Caco-2 (cell line): ENCODE results near the gene TIGD1. TPM values are rescaled to one million over a fixed set of nuclear protein-coding genes. Genes with fewer than 3 reads are reported as not detected.

ENCODE experiments used
- BruUV-seq: library from RNA; stranded (reverse); fragments of 400-500 nt; replicated peaks from 2 replicates; lab custom pipeline; 2021; lab: Mats Ljungman, UMichigan
- CTCF ChIA-PET: fragments of 300-600 bp; sonication (Branson Sonifier 250); formaldehyde crosslinking; loops from one replicate; lab custom pipeline; 2022; ENCODE audit warnings: antibody characterized with exemption; lab: Charles Lee
- POLR2A ChIA-PET: fragments of 300-600 bp; sonication (Branson Sonifier 250); formaldehyde crosslinking; loops from one replicate; lab custom pipeline; 2022; ENCODE audit warnings: antibody characterized with exemption; lab: Charles Lee
- DNase-seq, 2 experiments: peaks; one replicate each; pipeline versions ENCODE4 v3.0.0 to v3.0.0-alpha.2; 2020 to 2022
- H3K27me3 ChIP-seq: replicated peaks from 2 replicates; pipeline ENCODE4 v1.6.0; 2011; ENCODE audit warnings: low read length; ENCODE audit not compliant: control insufficient read depth, insufficient read depth
- H3K36me3 ChIP-seq: 2 replicates; pipeline ENCODE4 v1.5.1; 2011; ENCODE audit warnings: low read length; ENCODE audit not compliant: control insufficient read depth, insufficient read depth
- H3K4me1 ChIP-seq: fragments of 250-450 bp; sonication (Bioruptor Pico); 2 replicates; pipeline ENCODE4 v1.5.1; 2020; ENCODE audit warnings: mild to moderate bottlenecking
- H3K4me3 ChIP-seq: 2 replicates; pipeline ENCODE4 v1.5.1; 2011; ENCODE audit warnings: low read depth, mild to moderate bottlenecking, control low read depth, low read length
- H3K9me3 ChIP-seq: fragments of 250-450 bp; sonication (Bioruptor Pico); 2 replicates; pipeline ENCODE4 v1.5.1; 2020; ENCODE audit warnings: mild to moderate bottlenecking, moderate library complexity
- H3K27ac Mint-ChIP-seq: one replicate; pipeline ENCODE4 v1.8.0; 2022; ENCODE audit warnings: mixed read lengths; ENCODE audit not compliant: unreplicated experiment
- H3K27me3 Mint-ChIP-seq: one replicate; pipeline ENCODE4 v1.8.0; 2022; ENCODE audit warnings: mixed read lengths; ENCODE audit not compliant: insufficient read depth, unreplicated experiment
- H3K36me3 Mint-ChIP-seq: one replicate; pipeline ENCODE4 v1.8.0; 2022; ENCODE audit warnings: mild to moderate bottlenecking, mixed read lengths; ENCODE audit not compliant: insufficient read depth, unreplicated experiment
- H3K4me1 Mint-ChIP-seq: one replicate; pipeline ENCODE4 v1.8.0; 2022; ENCODE audit warnings: low read depth, mixed read lengths; ENCODE audit not compliant: unreplicated experiment
- H3K4me3 Mint-ChIP-seq: one replicate; pipeline ENCODE4 v1.8.0; 2022; ENCODE audit warnings: mild to moderate bottlenecking, moderate library complexity, mixed read lengths; ENCODE audit not compliant: unreplicated experiment
- H3K9me3 Mint-ChIP-seq: one replicate; pipeline ENCODE4 v1.8.0; 2022; ENCODE audit warnings: mixed read lengths; ENCODE audit not compliant: unreplicated experiment
- CTCF ChIP-seq, 2 experiments: fragments of 200-600 bp in 1 of 2; IDR thresholded peaks; 1 replicate in 1 of 2; 2 replicates in 1 of 2; pipeline versions ENCODE4 v1.5.1 to v1.8.0; 2011 to 2022; ENCODE audit warnings: antibody characterized with exemption in 1 of 2, control low read depth in 1 of 2, inconsistent platforms in 1 of 2, low read depth in 1 of 2, low read length in 1 of 2, mild to moderate bottlenecking in 1 of 2, moderate library complexity in 1 of 2; ENCODE audit not compliant: insufficient read depth in 1 of 2, severe bottlenecking in 1 of 2, unreplicated experiment in 1 of 2
- intact Hi-C: fragments of 100-400 bp; cut with micrococcal nuclease; formaldehyde crosslinking; loops from one replicate; pipeline ENCODE4 v1.10.0; 2022; ENCODE audit not compliant: unreplicated experiment
- total RNA-seq: library from RNA; stranded (reverse); gene quantifications from 2 replicates; pipeline ENCODE4 v1.2.3, GENCODE V29; 2022

The TIGD1 gene
- total RNA-seq, 1 experiment from 2014 or later: 4.4 TPM

GRCh38 chr2:232539298-232540231 is 10.8 kb downstream of the TIGD1 start, which contains the start of gene CHRNG:
CHRNG (plus strand) TSS chr2:232539692; CDS start chr2:232539748, 56 bp downstream.
- no peaks in the 10 kb centered on the region for H3K4me1 Mint-ChIP-seq
- ChIA-PET CTCF (interaction anchor here (0.6 kb wide), 1 partner anchor 67 kb away, joined by 3 read pairs; no protein-coding TSS in a partner anchor), POLR2A (no interaction called here)
- DNase-seq: no peak
- H3K9me3 Mint-ChIP-seq: no peaks in the 10 kb centered on the region
- intact Hi-C loops: no loop called here
- H3K4me3 Mint-ChIP-seq: no peak within 1 kb of the TSS
- H3K27me3 Mint-ChIP-seq: no peaks in the 10 kb centered on the region
- Histone ChIP-seq H3K27me3 (no peaks in the 10 kb centered on the region), H3K4me1 (no peaks in the 10 kb centered on the region), H3K9me3 (no peaks in the 10 kb centered on the region), H3K4me3 (no peak within 1 kb of the TSS), H3K36me3 (no peaks in the 10 kb centered on the region)
- peaks cover 7% of the 10 kb centered on the region for H3K36me3 Mint-ChIP-seq
- BruUV-seq: no TSS peak
- TF ChIP-seq CTCF (IDR thresholded peaks at IDR 0.05; ENCODE audit: insufficient read depth in 1 of 2, low read depth in 1 of 2, low read length in 1 of 2, severe bottlenecking in 1 of 2, unreplicated experiment in 1 of 2): no peak
- H3K27ac Mint-ChIP-seq: no peak within 1 kb of the TSS

- H3K4me3 ChIP-seq: no peak overlapping the region
- no peaks in the 10 kb centered on the region for H3K4me1 ChIP-seq
- ChIA-PET POLR2A (no interaction called here), CTCF (interaction anchor here (0.6 kb wide), 1 partner anchor 68 kb away, joined by 3 read pairs; no protein-coding TSS in a partner anchor)
- no peaks in the 10 kb centered on the region for H3K27me3 ChIP-seq
- peaks cover 7% of the 10 kb centered on the region for H3K36me3 Mint-ChIP-seq
- BruUV-seq: no TSS peak
- no peak for TF ChIP-seq CTCF (IDR thresholded peaks at IDR 0.05; ENCODE audit: insufficient read depth in 1 of 2, low read depth in 1 of 2, low read length in 1 of 2, severe bottlenecking in 1 of 2, unreplicated experiment in 1 of 2)
- H3K36me3 ChIP-seq: no peaks in the 10 kb centered on the region
- no peaks in the 10 kb centered on the region for H3K4me1 Mint-ChIP-seq
- no peak overlapping the region for H3K4me3 Mint-ChIP-seq
- H3K9me3 Mint-ChIP-seq: no peaks in the 10 kb centered on the region
- intact Hi-C loops: no loop called here
- no peak overlapping the region for H3K27ac Mint-ChIP-seq
- DNase-seq: no peak
- H3K27me3 Mint-ChIP-seq: no peaks in the 10 kb centered on the region
- no peaks in the 10 kb centered on the region for H3K9me3 ChIP-seq
Observed at GRCh38 chr2:232538671-232539070, 11.7 kb downstream of the TIGD1 start.

GRCh38 chr2:232537499-232537898 is 12.9 kb downstream of the TIGD1 start:
- no peaks in the 10 kb centered on the region for H3K4me1 ChIP-seq
- H3K4me3 Mint-ChIP-seq: no peak overlapping the region
- no peak for DNase-seq
- no peaks in the 10 kb centered on the region for H3K27me3 ChIP-seq
- no peak overlapping the region for H3K27ac Mint-ChIP-seq
- TF ChIP-seq CTCF (IDR thresholded peaks at IDR 0.05; ENCODE audit: insufficient read depth in 1 of 2, low read depth in 1 of 2, low read length in 1 of 2, severe bottlenecking in 1 of 2, unreplicated experiment in 1 of 2): no peak
- no peaks in the 10 kb centered on the region for H3K36me3 ChIP-seq
- no peaks in the 10 kb centered on the region for H3K27me3 Mint-ChIP-seq
- no peak overlapping the region for H3K4me3 ChIP-seq
- BruUV-seq: no TSS peak
- ChIA-PET POLR2A (no interaction called here), CTCF (no interaction called here)
- H3K9me3 ChIP-seq: no peaks in the 10 kb centered on the region
- peaks cover 4% of the 10 kb centered on the region for H3K36me3 Mint-ChIP-seq
- intact Hi-C loops: no loop called here
- no peaks in the 10 kb centered on the region for H3K9me3 Mint-ChIP-seq
- H3K4me1 Mint-ChIP-seq: no peaks in the 10 kb centered on the region
